Transverse colon (tissue), 4 donors: ENCODE measurements around the gene RSL1D1. TPM values are rescaled to one million over a fixed set of nuclear protein-coding genes. Genes with fewer than 3 reads are reported as not detected.

Experiments used
- DNase-seq: peaks from one replicate; pipeline ENCODE4 v3.0.0-alpha.2; 2019
- H3K27ac ChIP-seq, 4 donors: fragments of 200-600 bp; sonication (generic); 2 replicates each; pipeline ENCODE4 v1.5.1; 2016 to 2018; ENCODE audit warnings: inconsistent platforms in 4 of 4
- H3K27me3 ChIP-seq: fragments of 200-600 bp; sonication (generic); 2 replicates; pipeline ENCODE4 v1.5.1; 2017; ENCODE audit warnings: inconsistent platforms
- H3K36me3 ChIP-seq, 4 donors: fragments of 200-600 bp; sonication (generic); 2 replicates each; pipeline ENCODE4 v1.5.1; 2017 to 2019; ENCODE audit warnings: inconsistent platforms in 4 of 4
- H3K4me1 ChIP-seq, 4 donors: fragments of 200-600 bp; sonication (generic); 2 replicates each; pipeline ENCODE4 v1.5.1; 2017 to 2020; ENCODE audit warnings: inconsistent platforms in 4 of 4
- H3K4me3 ChIP-seq, 4 donors: fragments of 200-600 bp; sonication (generic); 1 replicate in 1 of 4; 2 replicates in 3 of 4; pipeline versions ENCODE4 v1.5.1 to v1.6.1; 2017 to 2019; ENCODE audit warnings: inconsistent platforms in 4 of 4
- H3K9me3 ChIP-seq, 2 donors: fragments of 200-600 bp; sonication (generic); 2 replicates each; pipeline ENCODE4 v1.5.1; 2017 to 2019; ENCODE audit warnings: inconsistent platforms in 2 of 2
- EP300 ChIP-seq: sonication (generic); formaldehyde crosslinking; IDR thresholded peaks from one replicate; pipeline ENCODE4 v1.6.1; 2017; ENCODE audit warnings: antibody characterized with exemption, low read depth
- POLR2A ChIP-seq: fragments of 450-650 bp; IDR thresholded peaks from one replicate; pipeline ENCODE4 v1.6.1; 2016; ENCODE audit warnings: antibody characterized with exemption, mild to moderate bottlenecking, moderate library complexity
- POLR2AphosphoS5 ChIP-seq, 3 donors: sonication (generic); formaldehyde crosslinking; IDR thresholded peaks; one replicate each; pipeline ENCODE4 v1.6.1; 2016; ENCODE audit warnings: antibody characterized with exemption in 3 of 3
- WGBS, 2 donors: methylation state at CpG; one replicate each; pipeline ENCODE4 v1.1.5; 2018; ENCODE audit warnings: low coverage in 1 of 2; 5-methylcytosine and 5-hydroxymethylcytosine counted together
- in situ Hi-C, 4 donors: fragments of 200-750 bp; cut with MboI; loops; one replicate each; pipeline versions ENCODE4 v1.15.0 to v1.15.1; 2017; ENCODE audit warnings: low sequenced_read_pairs in 3 of 4, low pct_ligation_motif_present in 1 of 4, low pct_unique_long_range_greater_than_20kb in 1 of 4
- intact Hi-C: fragments of 100-400 bp; cut with DNase I; formaldehyde crosslinking; loops from one replicate; pipeline ENCODE4 v1.15.1; 2023; ENCODE audit warnings: low total_unique reads
- total RNA-seq, 4 donors: library from RNA; depleted of rRNA; stranded (reverse); fragments of >200 nt; gene quantifications; one replicate each; pipeline ENCODE4 v1.1.0, GENCODE V29; 2016
- TF ChIP-seq, protein P1 (sequence below), 5 experiments: fragments of 200-600 bp in 3 of 5; fragments of 450-650 bp in 2 of 5; sonication (generic) in 3 of 5; IDR thresholded peaks; 1 replicate in 2 of 5; 2 replicates in 3 of 5; pipeline ENCODE4 v1.5.1; 2016 to 2017; ENCODE audit warnings: antibody characterized with exemption in 5 of 5, inconsistent platforms in 3 of 5, mild to moderate bottlenecking in 2 of 5, moderate library complexity in 1 of 5

The RSL1D1 gene
- total RNA-seq, 4 donors from 2014 or later: 41.5 to 120 (median 65.9) TPM

DNA sequence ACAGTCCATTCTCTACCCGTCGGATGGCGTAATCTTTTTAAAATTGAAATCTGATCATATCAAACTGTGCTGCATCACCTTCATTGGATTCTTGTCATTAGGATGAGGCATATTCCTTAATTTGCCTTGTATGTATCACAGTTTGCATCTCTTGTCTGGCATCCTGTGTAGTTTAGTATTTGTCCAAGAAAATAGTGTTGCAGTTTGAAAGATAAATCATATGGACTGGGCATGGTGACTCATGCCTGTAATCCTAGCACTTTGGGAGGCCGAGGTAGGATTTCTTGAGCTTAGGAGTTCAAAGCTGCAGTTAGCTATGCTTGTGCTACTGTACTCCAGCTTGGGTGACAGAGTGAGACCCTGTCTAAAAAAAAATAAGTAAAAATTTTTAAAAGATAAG is 5.8 kb upstream of the RSL1D1 start:
- TF ChIP-seq POLR2AphosphoS5 (IDR thresholded peaks at IDR 0.05): no peak
- TF ChIP-seq EP300: no peak
- TF ChIP-seq, protein P1, sequence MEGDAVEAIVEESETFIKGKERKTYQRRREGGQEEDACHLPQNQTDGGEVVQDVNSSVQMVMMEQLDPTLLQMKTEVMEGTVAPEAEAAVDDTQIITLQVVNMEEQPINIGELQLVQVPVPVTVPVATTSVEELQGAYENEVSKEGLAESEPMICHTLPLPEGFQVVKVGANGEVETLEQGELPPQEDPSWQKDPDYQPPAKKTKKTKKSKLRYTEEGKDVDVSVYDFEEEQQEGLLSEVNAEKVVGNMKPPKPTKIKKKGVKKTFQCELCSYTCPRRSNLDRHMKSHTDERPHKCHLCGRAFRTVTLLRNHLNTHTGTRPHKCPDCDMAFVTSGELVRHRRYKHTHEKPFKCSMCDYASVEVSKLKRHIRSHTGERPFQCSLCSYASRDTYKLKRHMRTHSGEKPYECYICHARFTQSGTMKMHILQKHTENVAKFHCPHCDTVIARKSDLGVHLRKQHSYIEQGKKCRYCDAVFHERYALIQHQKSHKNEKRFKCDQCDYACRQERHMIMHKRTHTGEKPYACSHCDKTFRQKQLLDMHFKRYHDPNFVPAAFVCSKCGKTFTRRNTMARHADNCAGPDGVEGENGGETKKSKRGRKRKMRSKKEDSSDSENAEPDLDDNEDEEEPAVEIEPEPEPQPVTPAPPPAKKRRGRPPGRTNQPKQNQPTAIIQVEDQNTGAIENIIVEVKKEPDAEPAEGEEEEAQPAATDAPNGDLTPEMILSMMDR (IDR thresholded peaks at IDR 0.05): no peak
- no peak for TF ChIP-seq POLR2A
- no peak overlapping the region for H3K4me3 ChIP-seq
- H3K9me3 ChIP-seq: no peaks in the 10 kb centered on the region
- intact Hi-C loops: no loop called here
- in situ Hi-C loops: no loop called here
- no peaks in the 10 kb centered on the region for H3K36me3 ChIP-seq
- peaks cover 0 to 20% (median 8%) of the 10 kb centered on the region in 4 donors for H3K4me1 ChIP-seq
- no peak for DNase-seq
- H3K27me3 ChIP-seq: no peaks in the 10 kb centered on the region
- 71 to 89% methylated on average over 4 of the region's 4 CpGs for WGBS, 2 donors
- H3K27ac ChIP-seq: no peak overlapping the region

DNA sequence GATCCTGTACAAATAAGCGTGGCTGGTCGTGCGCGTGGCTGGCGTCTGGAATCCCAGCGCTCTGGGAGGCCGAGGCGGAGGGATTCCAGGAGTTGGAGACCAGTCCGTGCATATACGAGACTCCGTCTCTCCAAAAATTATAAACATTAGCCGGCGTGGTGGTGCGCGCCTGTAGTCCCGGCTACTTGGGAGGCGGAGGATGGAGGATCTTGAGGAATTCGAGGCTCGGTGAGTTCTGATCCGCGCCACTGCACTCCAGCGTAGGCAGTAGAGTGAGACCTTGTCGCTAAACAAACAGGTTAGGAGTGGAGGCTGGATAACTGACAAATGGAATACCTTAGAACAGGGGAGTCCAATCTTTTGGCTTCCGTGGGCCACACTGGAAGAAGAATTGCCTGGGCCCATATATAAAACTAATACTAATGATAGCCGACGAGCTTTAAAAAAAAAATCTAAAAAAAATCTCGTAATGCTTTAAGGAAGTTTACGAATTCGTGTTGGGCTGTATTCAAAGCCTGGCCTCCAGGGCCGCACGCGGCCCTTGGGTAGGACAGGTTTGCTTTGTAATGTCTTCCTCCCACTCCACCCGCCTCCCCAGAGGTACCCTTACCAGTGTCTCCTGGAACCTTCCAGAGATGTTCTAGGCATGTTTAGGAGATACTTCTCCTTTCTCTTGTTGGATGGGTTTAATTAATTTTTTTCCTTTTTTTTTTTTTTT is 909 bp upstream of the RSL1D1 start:
- Histone ChIP-seq H3K27me3 (no peaks in the 10 kb centered on the region), H3K9me3 (no peaks in the 10 kb centered on the region), H3K4me3 (peak overlapping the region; percentile 67 to 97 (median 78)), H3K36me3 (peaks cover 0 to 4% (median 2%) of the 10 kb centered on the region in 4 donors), H3K27ac (peak overlapping the region; percentile 82 to 97 (median 90)), H3K4me1 (peaks cover 0 to 45% (median 21%) of the 10 kb centered on the region in 4 donors)
- in situ Hi-C loops (no loop called here), intact Hi-C loops (no loop called here)
- TF ChIP-seq EP300: no peak
- TF ChIP-seq POLR2AphosphoS5 (IDR thresholded peaks at IDR 0.05): no peak
- TF ChIP-seq POLR2A: no peak
- TF ChIP-seq, protein P1 (IDR thresholded peaks at IDR 0.05): no peak
- no peak for DNase-seq
- WGBS, 2 donors: 48 to 76% methylated on average over 5 to 33 of the region's 33 CpGs

DNA sequence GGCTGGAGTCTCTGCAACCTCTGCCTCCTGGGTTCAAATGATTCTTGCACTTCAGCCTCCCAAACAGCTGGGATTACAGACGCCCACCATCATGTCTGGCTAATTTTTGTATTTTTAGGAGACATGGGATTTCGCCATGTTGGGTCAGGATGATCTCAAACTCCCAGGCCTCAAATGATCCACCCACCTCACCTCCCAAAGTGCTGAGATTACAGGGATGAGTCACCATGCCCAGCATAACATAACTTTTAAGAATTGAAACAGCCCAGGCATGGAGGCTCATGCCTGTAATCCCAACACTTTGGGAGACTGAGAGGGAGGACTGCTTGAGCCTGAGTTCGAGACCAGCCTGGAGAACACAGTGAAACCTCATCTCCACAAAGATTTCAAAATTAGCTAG is 2.5 kb downstream of the RSL1D1 start:
- Histone ChIP-seq H3K4me1 (peaks cover 0 to 36% (median 20%) of the 10 kb centered on the region in 4 donors), H3K27ac (no peak overlapping the region), H3K27me3 (no peaks in the 10 kb centered on the region), H3K9me3 (no peaks in the 10 kb centered on the region), H3K36me3 (peaks cover 0 to 36% (median 18%) of the 10 kb centered on the region in 4 donors), H3K4me3 (no peak overlapping the region)
- no peak for DNase-seq
- intact Hi-C loops: no loop called here
- TF ChIP-seq, protein P1 (IDR thresholded peaks at IDR 0.05): no peak
- no peak for TF ChIP-seq POLR2AphosphoS5 (IDR thresholded peaks at IDR 0.05)
- no peak for TF ChIP-seq POLR2A
- TF ChIP-seq EP300: no peak
- WGBS, 2 donors: 86% methylated on average over 3 of the region's 3 CpGs; no CpG with 5 or more reads in 1 of the 2 donors
- in situ Hi-C loops: no loop called here

DNA sequence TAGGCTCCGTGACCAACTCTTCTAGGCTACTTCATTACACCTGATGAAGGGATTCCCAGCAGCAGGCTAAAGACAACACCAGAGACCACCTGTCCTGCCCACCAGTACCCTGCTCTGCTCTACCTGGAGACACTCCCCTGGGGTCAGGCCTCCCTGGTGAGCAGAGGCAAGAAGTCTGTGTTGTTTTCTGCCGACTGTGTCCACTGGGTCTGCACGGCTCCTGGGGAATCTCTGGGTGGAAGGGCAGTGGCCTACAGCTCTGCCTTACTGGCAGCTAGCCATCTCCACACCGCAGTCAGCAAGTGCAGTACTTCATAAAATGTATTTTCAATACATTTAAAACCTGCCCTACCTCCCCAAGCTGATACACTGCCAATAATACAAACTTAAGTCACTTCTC is 6.8 kb downstream of the RSL1D1 start:
- H3K27me3 ChIP-seq: no peaks in the 10 kb centered on the region
- intact Hi-C loops (no loop called here), in situ Hi-C loops (no loop called here)
- no peak for TF ChIP-seq POLR2A
- no peak for TF ChIP-seq POLR2AphosphoS5 (IDR thresholded peaks at IDR 0.05)
- TF ChIP-seq, protein P1 (IDR thresholded peaks at IDR 0.05): no peak
- no peak for TF ChIP-seq EP300
- peaks cover 0 to 74% (median 35%) of the 10 kb centered on the region in 4 donors for H3K36me3 ChIP-seq
- 67 to 98% methylated on average over 1 to 4 of the region's 4 CpGs for WGBS, 2 donors
- H3K9me3 ChIP-seq: no peaks in the 10 kb centered on the region
- peaks cover 0 to 10% (median 0%) of the 10 kb centered on the region in 4 donors for H3K4me1 ChIP-seq
- H3K27ac ChIP-seq: no peak overlapping the region
- no peak overlapping the region for H3K4me3 ChIP-seq
- no peak for DNase-seq
